ENCODE measurements around the gene UNC45A. TPM values are rescaled to one million over a fixed set of nuclear protein-coding genes. Genes with fewer than 3 reads are reported as not detected.

Gene UNC45A
- total and polyA plus RNA-seq, 2 experiments from 2014 or later: 58.6 to 75.8 TPM

GRCh38 chr15:90967206-90967605 is 32.1 kb downstream of the UNC45A start:
- H3K27me3 ChIP-seq (replicated peaks; ENCODE audit: insufficient read depth): no peaks in the 10 kb centered on the region
- peaks cover 6% of the 10 kb centered on the region; the same call in 1 of the 2 replicates for H3K36me3 ChIP-seq (ENCODE audit: low read depth)
- H3F3A ChIP-seq (ENCODE audit: insufficient read depth): 0 out of 2 replicates have a peak, but pooled peaks cover 7% of the 10 kb centered on the region
- no peak overlapping the region for H3K9ac ChIP-seq
- H3K27ac ChIP-seq: no peak overlapping the region
- H3K9me3 ChIP-seq (ENCODE audit: low read depth): no peaks in the 10 kb centered on the region
- no peak overlapping the region for H3K4me2 ChIP-seq (ENCODE audit: unreplicated experiment)
- H2AFZ ChIP-seq: no peak overlapping the region
- no peak overlapping the region for H3K4me3 ChIP-seq
- no peaks in the 10 kb centered on the region for H3K9me2 ChIP-seq (ENCODE audit: insufficient read depth)
- no peak for DNase-seq
- in situ Hi-C loops (cut with MboI): no loop called here
- no peaks in the 10 kb centered on the region for H4K20me1 ChIP-seq (ENCODE audit: insufficient read depth)
- TF ChIP-seq EZH2 (IDR thresholded peaks at IDR 0.05; ENCODE audit: insufficient read depth, poor library complexity, severe bottlenecking) (no peak), EZH2phosphoT487 (IDR thresholded peaks at IDR 0.05; ENCODE audit: insufficient read depth, low read depth) (no peak)
- 90 to 93% methylated on average over 5 of the region's 5 CpGs for WGBS, 2 experiments (ENCODE audit: low coverage in 1 of 2, low lambda C conversion rate in 2 of 2, missing lambda C conversion rate in 2 of 2)
- no peaks in the 10 kb centered on the region for H3K79me2 ChIP-seq (ENCODE audit: insufficient read depth)
- no peaks in the 10 kb centered on the region for H3K4me1 ChIP-seq (ENCODE audit: insufficient read depth)

GRCh38 chr15:90968434-90968833 is 33.3 kb downstream of the UNC45A start:
- TF ChIP-seq EZH2phosphoT487 (IDR thresholded peaks at IDR 0.05; ENCODE audit: insufficient read depth, low read depth) (no peak), EZH2 (IDR thresholded peaks at IDR 0.05; ENCODE audit: insufficient read depth, poor library complexity, severe bottlenecking) (no peak)
- Histone ChIP-seq H3K27ac (no peak overlapping the region), H3K79me2 (ENCODE audit: insufficient read depth) (no peaks in the 10 kb centered on the region), H3K9me3 (ENCODE audit: low read depth) (no peaks in the 10 kb centered on the region), H3K9ac (no peak overlapping the region), H2AFZ (no peak overlapping the region), H3K36me3 (ENCODE audit: low read depth) (0 out of 2 replicates have a peak, but pooled peaks cover 4% of the 10 kb centered on the region), H4K20me1 (ENCODE audit: insufficient read depth) (no peaks in the 10 kb centered on the region), H3F3A (ENCODE audit: insufficient read depth) (no peaks in the 10 kb centered on the region), H3K4me1 (ENCODE audit: insufficient read depth) (no peaks in the 10 kb centered on the region), H3K27me3 (replicated peaks; ENCODE audit: insufficient read depth) (no peaks in the 10 kb centered on the region), H3K4me2 (ENCODE audit: unreplicated experiment) (no peak overlapping the region), H3K9me2 (ENCODE audit: insufficient read depth) (no peaks in the 10 kb centered on the region), H3K4me3 (no peak overlapping the region)
- WGBS, 2 experiments (ENCODE audit: low coverage in 1 of 2, low lambda C conversion rate in 2 of 2, missing lambda C conversion rate in 2 of 2): 100% methylated on average over 1 of the region's 1 CpG
- DNase-seq: no peak
- in situ Hi-C loops (cut with MboI): no loop called here

- no peak for DNase-seq
- H3K36me3 ChIP-seq (ENCODE audit: low read depth): 0 out of 2 replicates have a peak, but pooled peaks cover 4% of the 10 kb centered on the region
- H2AFZ ChIP-seq: no peak overlapping the region
- no peak overlapping the region for H3K4me2 ChIP-seq (ENCODE audit: unreplicated experiment)
- TF ChIP-seq EZH2phosphoT487 (IDR thresholded peaks at IDR 0.05; ENCODE audit: insufficient read depth, low read depth) (no peak), EZH2 (IDR thresholded peaks at IDR 0.05; ENCODE audit: insufficient read depth, poor library complexity, severe bottlenecking) (no peak)
- H3K9me3 ChIP-seq (ENCODE audit: low read depth): no peaks in the 10 kb centered on the region
- H3K79me2 ChIP-seq (ENCODE audit: insufficient read depth): no peaks in the 10 kb centered on the region
- no peak overlapping the region for H3K9ac ChIP-seq
- no peak overlapping the region for H3K27ac ChIP-seq
- no peaks in the 10 kb centered on the region for H3K27me3 ChIP-seq (replicated peaks; ENCODE audit: insufficient read depth)
- H3F3A ChIP-seq (ENCODE audit: insufficient read depth): no peaks in the 10 kb centered on the region
- WGBS, 2 experiments (ENCODE audit: low coverage in 1 of 2, low lambda C conversion rate in 2 of 2, missing lambda C conversion rate in 2 of 2): 92 to 95% methylated on average over 7 of the region's 7 CpGs
- H3K9me2 ChIP-seq (ENCODE audit: insufficient read depth): no peaks in the 10 kb centered on the region
- H3K4me1 ChIP-seq (ENCODE audit: insufficient read depth): no peaks in the 10 kb centered on the region
- no peaks in the 10 kb centered on the region for H4K20me1 ChIP-seq (ENCODE audit: insufficient read depth)
- in situ Hi-C loops (cut with MboI): no loop called here
- H3K4me3 ChIP-seq: no peak overlapping the region
Observed at GRCh38 chr15:90970274-90970673, 35.2 kb downstream of the UNC45A start.

GRCh38 chr15:90972133-90972532 is 37.0 kb downstream of the UNC45A start:
- H3K9me2 ChIP-seq (ENCODE audit: insufficient read depth): no peaks in the 10 kb centered on the region
- no peaks in the 10 kb centered on the region for H3K4me1 ChIP-seq (ENCODE audit: insufficient read depth)
- H3K9me3 ChIP-seq (ENCODE audit: low read depth): no peaks in the 10 kb centered on the region
- H3K27me3 ChIP-seq (replicated peaks; ENCODE audit: insufficient read depth): no peaks in the 10 kb centered on the region
- in situ Hi-C loops (cut with MboI): no loop called here
- TF ChIP-seq EZH2 (IDR thresholded peaks at IDR 0.05; ENCODE audit: insufficient read depth, poor library complexity, severe bottlenecking) (no peak), EZH2phosphoT487 (IDR thresholded peaks at IDR 0.05; ENCODE audit: insufficient read depth, low read depth) (no peak)
- H3K79me2 ChIP-seq (ENCODE audit: insufficient read depth): no peaks in the 10 kb centered on the region
- no peak overlapping the region for H3K4me2 ChIP-seq (ENCODE audit: unreplicated experiment)
- no peak overlapping the region for H3K4me3 ChIP-seq
- H4K20me1 ChIP-seq (ENCODE audit: insufficient read depth): no peaks in the 10 kb centered on the region
- no peak overlapping the region for H3K9ac ChIP-seq
- H3K36me3 ChIP-seq (ENCODE audit: low read depth): peaks cover under 1% of the 10 kb centered on the region; the same call in 1 of the 2 replicates
- H2AFZ ChIP-seq: no peak overlapping the region
- H3F3A ChIP-seq (ENCODE audit: insufficient read depth): no peaks in the 10 kb centered on the region
- 86 to 91% methylated on average over 5 of the region's 5 CpGs for WGBS, 2 experiments (ENCODE audit: low coverage in 1 of 2, low lambda C conversion rate in 2 of 2, missing lambda C conversion rate in 2 of 2)
- DNase-seq: no peak
- H3K27ac ChIP-seq: no peak overlapping the region

- Histone ChIP-seq H3K4me3 (no peak overlapping the region), H3K36me3 (ENCODE audit: low read depth) (peaks cover 3% of the 10 kb centered on the region; the same call in 1 of the 2 replicates), H2AFZ (no peak overlapping the region), H3K79me2 (ENCODE audit: insufficient read depth) (no peaks in the 10 kb centered on the region), H3K4me2 (ENCODE audit: unreplicated experiment) (no peak overlapping the region), H4K20me1 (ENCODE audit: insufficient read depth) (no peaks in the 10 kb centered on the region), H3K27me3 (replicated peaks; ENCODE audit: insufficient read depth) (no peaks in the 10 kb centered on the region), H3K9ac (no peak overlapping the region), H3K27ac (no peak overlapping the region), H3K9me3 (ENCODE audit: low read depth) (no peaks in the 10 kb centered on the region), H3K9me2 (ENCODE audit: insufficient read depth) (no peaks in the 10 kb centered on the region), H3F3A (ENCODE audit: insufficient read depth) (no peaks in the 10 kb centered on the region), H3K4me1 (ENCODE audit: insufficient read depth) (no peaks in the 10 kb centered on the region)
- no peak for DNase-seq
- 73 to 88% methylated on average over 4 to 20 of the region's 21 CpGs for WGBS, 2 experiments (ENCODE audit: low coverage in 1 of 2, low lambda C conversion rate in 2 of 2, missing lambda C conversion rate in 2 of 2)
- TF ChIP-seq EZH2 (IDR thresholded peaks at IDR 0.05; ENCODE audit: insufficient read depth, poor library complexity, severe bottlenecking) (no peak), EZH2phosphoT487 (IDR thresholded peaks at IDR 0.05; ENCODE audit: insufficient read depth, low read depth) (no peak)
- in situ Hi-C loops (cut with MboI): no loop called here
Observed at GRCh38 chr15:90974216-90974615, 39.1 kb downstream of the UNC45A start.
